Thoracic aorta (tissue), 2 donors: Measurements from ENCODE around the gene NID1. TPM values are rescaled to one million over a fixed set of nuclear protein-coding genes. Genes with fewer than 3 reads are reported as not detected.

Experiments used
- ATAC-seq: fragments of 150-250 bp; one replicate; pipeline ENCODE4 v1.8.0; 2017; ENCODE audit warnings: low read depth; ENCODE audit not compliant: insufficient number of reproducible peaks, low FRiP score
- DNase-seq: peaks from one replicate; pipeline ENCODE4 v3.0.0-alpha.2; 2020; ENCODE audit warnings: low spot score
- H3K27ac ChIP-seq, 2 donors: fragments of 200-600 bp; sonication (generic); 1 replicate in 1 of 2; 2 replicates in 1 of 2; pipeline ENCODE4 v1.5.1; 2016; ENCODE audit warnings: mild to moderate bottlenecking in 2 of 2, moderate library complexity in 2 of 2
- H3K27me3 ChIP-seq: fragments of 200-600 bp; sonication (generic); replicated peaks from 2 replicates; pipeline ENCODE4 v1.6.0; 2016; ENCODE audit warnings: mild to moderate bottlenecking; ENCODE audit not compliant: insufficient read depth
- H3K36me3 ChIP-seq: fragments of 200-600 bp; sonication (generic); one replicate; pipeline ENCODE4 v1.5.1; 2016
- H3K4me1 ChIP-seq, 2 donors: fragments of 200-600 bp; sonication (generic); 1 replicate in 1 of 2; 2 replicates in 1 of 2; pipeline versions ENCODE4 v1.5.1 to v1.6.0; 2016; ENCODE audit warnings: low read depth in 2 of 2, mild to moderate bottlenecking in 1 of 2; ENCODE audit not compliant: control insufficient read depth in 1 of 2
- H3K4me3 ChIP-seq: fragments of 200-600 bp; sonication (generic); 2 replicates; pipeline ENCODE4 v1.5.1; 2016; ENCODE audit warnings: mild to moderate bottlenecking
- H3K9me3 ChIP-seq: fragments of 200-600 bp; sonication (generic); 2 replicates; pipeline ENCODE4 v1.5.1; 2016
- CTCF ChIP-seq: fragments of 200-600 bp; sonication (generic); IDR thresholded peaks from one replicate; pipeline ENCODE4 v1.5.1; 2019; ENCODE audit warnings: antibody characterized with exemption
- total RNA-seq, 2 donors: library from RNA; depleted of rRNA; stranded (reverse); fragments of >200 nt; gene quantifications; one replicate each; pipeline versions ENCODE4 v1.1.0 to v1.2.3, GENCODE V29; 2016

NID1 gene
- total RNA-seq, 2 donors from 2014 or later, result 82.4 to 95.5 TPM

- DNase-seq, result no peak
- Histone ChIP-seq H3K4me1 (no peaks in the 10 kb centered on the region), H3K36me3 (peaks cover 10% of the 10 kb centered on the region), H3K9me3 (no peaks in the 10 kb centered on the region), H3K27ac (no peak overlapping the region), H3K4me3 (no peak overlapping the region), H3K27me3 (no peaks in the 10 kb centered on the region)
- TF ChIP-seq CTCF, result no peak
- ATAC-seq, result no peak
Observed at GRCh38 chr1:235995511-235995910, 69.4 kb downstream of the NID1 start.

- DNase-seq (no peak), ATAC-seq (no peak)
- Histone ChIP-seq H3K9me3 (no peaks in the 10 kb centered on the region), H3K27me3 (no peaks in the 10 kb centered on the region), H3K4me3 (no peak overlapping the region), H3K36me3 (peaks cover 21% of the 10 kb centered on the region), H3K27ac (no peak overlapping the region), H3K4me1 (no peaks in the 10 kb centered on the region)
- no peak for TF ChIP-seq CTCF
Observed at GRCh38 chr1:235993652-235994051, 71.2 kb downstream of the NID1 start.

GRCh38 chr1:235992868-235993267, 72.0 kb downstream of the NID1 start:
- Histone ChIP-seq H3K27me3 (no peaks in the 10 kb centered on the region), H3K4me3 (no peak overlapping the region), H3K27ac (no peak overlapping the region), H3K4me1 (no peaks in the 10 kb centered on the region), H3K9me3 (no peaks in the 10 kb centered on the region), H3K36me3 (peaks cover 21% of the 10 kb centered on the region)
- no peak for TF ChIP-seq CTCF
- DNase-seq (no peak), ATAC-seq (no peak)

- peaks cover 21% of the 10 kb centered on the region for H3K36me3 ChIP-seq
- no peaks in the 10 kb centered on the region for H3K4me1 ChIP-seq
- H3K27ac ChIP-seq, result no peak overlapping the region
- DNase-seq (no peak), ATAC-seq (no peak)
- TF ChIP-seq CTCF, result no peak
- no peak overlapping the region for H3K4me3 ChIP-seq
- H3K9me3 ChIP-seq, result no peaks in the 10 kb centered on the region
- H3K27me3 ChIP-seq, result no peaks in the 10 kb centered on the region
Observed at GRCh38 chr1:235992346-235992745, 72.5 kb downstream of the NID1 start.

- DNase-seq, result no peak
- Histone ChIP-seq H3K4me3 (no peak overlapping the region), H3K27me3 (no peaks in the 10 kb centered on the region), H3K9me3 (no peaks in the 10 kb centered on the region), H3K36me3 (peaks cover 21% of the 10 kb centered on the region), H3K4me1 (peaks cover 0 to 9% of the 10 kb centered on the region in 2 donors), H3K27ac (no peak overlapping the region)
- ATAC-seq, result no peak
- TF ChIP-seq CTCF, result no peak
Observed at GRCh38 chr1:235990330-235990795, 74.5 kb downstream of the NID1 start.
